IPS-NIHi7 (cell line): ENCODE data around the gene NDN.

ENCODE experiments used
- DNase-seq: peaks from one replicate; pipeline ENCODE4 v3.0.0; 2012; ENCODE audit warnings: mixed read lengths; ENCODE audit errors: extremely low spot score

Gene NDN

DNA sequence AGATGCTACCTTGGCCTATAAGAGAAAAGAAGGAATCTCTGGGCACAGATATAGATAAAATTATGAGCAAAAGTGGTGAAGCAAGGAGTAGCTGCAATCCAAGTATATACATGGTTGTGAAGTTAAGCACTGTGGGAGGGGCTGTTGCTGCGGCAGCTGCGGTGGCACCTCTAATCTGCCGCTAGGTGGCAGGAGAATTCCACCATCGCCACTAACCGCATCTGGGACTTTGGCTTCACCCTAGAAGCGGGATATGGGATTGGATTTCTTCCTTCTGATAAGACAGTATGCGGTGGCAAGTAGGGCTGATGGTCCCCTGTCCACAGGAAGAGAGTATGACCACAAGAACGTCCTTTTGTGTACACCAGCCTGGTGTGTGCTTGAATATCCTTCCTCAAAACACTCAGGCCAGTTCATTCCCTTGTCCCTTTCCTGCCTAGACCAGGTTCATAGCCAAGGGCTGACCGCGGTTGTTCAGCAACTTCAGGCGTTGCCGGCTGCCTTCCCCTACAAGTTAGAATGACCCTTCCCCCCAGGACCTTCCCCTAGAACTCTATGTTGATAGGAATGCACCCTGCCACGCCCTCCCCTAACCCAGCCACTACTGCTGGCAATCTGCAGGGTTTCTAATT is 44.6 kb downstream of the NDN start:
- peak; percentile 74 for DNase-seq
